HepG2 (cell line): ENCODE results near the gene GGTA1. TPM values are rescaled to one million over a fixed set of nuclear protein-coding genes. Genes with fewer than 3 reads are reported as not detected.

Experiments
- ATAC-seq: fragments of 200-7000 bp; cut with Tn5 transposase; 3 replicates; pipeline ENCODE4 v1.9.1; 2020; ENCODE audit warnings: mild to moderate bottlenecking, moderate library complexity
- BruUV-seq: library from RNA; stranded (reverse); fragments of 400-500 nt; replicated peaks from 2 replicates; lab custom pipeline; 2021; lab: Mats Ljungman, UMichigan
- CTCF ChIA-PET: fragments of 300-600 bp; formaldehyde crosslinking; extraction: SDS; loops from one replicate; lab custom pipeline; 2021; ENCODE audit warnings: low total read pairs, inconsistent platforms, low intra/inter-chr PET ratio; lab: Yijun Ruan, JAX
- POLR2A ChIA-PET: fragments of 350-600 bp; sonication (Branson Sonifier 250); formaldehyde crosslinking; loops from one replicate; lab custom pipeline; 2020; ENCODE audit warnings: antibody characterized with exemption, inconsistent platforms; lab: Yijun Ruan, JAX
- DNase-seq: peaks from one replicate; pipeline ENCODE4 v3.0.0-alpha.2; 2015; ENCODE audit warnings: low spot score
- FAIRE-seq: peaks from 3 replicates; lab custom pipeline; 2011; peaks lifted over from hg19 to GRCh38; lab: Jason Lieb, UNC
- H2AFZ ChIP-seq: one replicate; pipeline ENCODE4 v1.6.1; 2011; ENCODE audit warnings: low read length, inconsistent platforms
- H3K27ac ChIP-seq: fragments of 300-600 bp; 3 replicates; pipeline ENCODE4 v1.8.0; 2011; ENCODE audit warnings: mixed run types, mild to moderate bottlenecking, mixed read lengths, low read length, inconsistent platforms; ENCODE audit not compliant: insufficient read depth; ENCODE audit errors: extremely low read length
- H3K27me3 ChIP-seq, 2 experiments: fragments of 200-600 bp in 1 of 2; 2 replicates in 1 of 2; 3 replicates in 1 of 2; pipeline versions ENCODE4 v1.6.0 to v1.8.0; 2011; ENCODE audit warnings: low read length in 2 of 2, mild to moderate bottlenecking in 2 of 2, moderate library complexity in 2 of 2, inconsistent platforms in 1 of 2; ENCODE audit not compliant: insufficient read depth in 2 of 2, control insufficient read depth in 1 of 2
- H3K36me3 ChIP-seq, 2 experiments: fragments of 200-600 bp in 1 of 2; replicated peaks in 1 of 2; 2 replicates in 1 of 2; 3 replicates in 1 of 2; pipeline versions ENCODE4 v1.5.1 to v1.8.0; 2011; ENCODE audit warnings: low read length in 2 of 2, inconsistent platforms in 1 of 2; ENCODE audit not compliant: insufficient read depth in 2 of 2, control insufficient read depth in 1 of 2
- H3K4me1 ChIP-seq: 2 replicates; pipeline ENCODE4 v1.5.1; 2012; ENCODE audit warnings: low read length, inconsistent platforms; ENCODE audit not compliant: insufficient read depth
- H3K4me2 ChIP-seq: 2 replicates; pipeline ENCODE4 v1.6.0; 2011; ENCODE audit warnings: low read depth, low read length, inconsistent platforms
- H3K4me3 ChIP-seq, 3 experiments: fragments of 200-600 bp in 1 of 3; sonication (generic), shearing (Covaris generic) in 1 of 3; replicated peaks in 1 of 3; 2 replicates each; pipeline ENCODE4 v1.5.1; 2011 to 2016; ENCODE audit warnings: low read length in 3 of 3, inconsistent platforms in 2 of 3, low read depth in 2 of 3, mild to moderate bottlenecking in 2 of 3, control low read depth in 1 of 3, mixed read lengths in 1 of 3; ENCODE audit not compliant: insufficient read depth in 1 of 3
- H3K79me2 ChIP-seq: one replicate; pipeline ENCODE4 v1.6.1; 2011; ENCODE audit warnings: low read length, inconsistent platforms; ENCODE audit not compliant: insufficient read depth
- H3K9ac ChIP-seq: 2 replicates; pipeline ENCODE4 v1.6.0; 2011; ENCODE audit warnings: mild to moderate bottlenecking, low read depth, low read length, inconsistent platforms; ENCODE audit not compliant: insufficient read depth
- H3K9me3 ChIP-seq: 2 replicates; pipeline ENCODE4 v1.5.1; 2012; ENCODE audit warnings: mild to moderate bottlenecking, low read length
- H4K20me1 ChIP-seq: 2 replicates; pipeline ENCODE4 v1.6.0; 2011; ENCODE audit warnings: inconsistent platforms, mild to moderate bottlenecking, low read length, moderate library complexity; ENCODE audit not compliant: insufficient read depth
- CBX1 ChIP-seq: IDR thresholded peaks from one replicate; pipeline ENCODE4 v1.6.1; 2016; ENCODE audit warnings: antibody characterized with exemption, low read depth
- EP300 ChIP-seq, 3 experiments: sonication (generic) in 1 of 3; formaldehyde crosslinking in 1 of 3; IDR thresholded peaks; 2 replicates each; pipeline versions ENCODE4 v1.5.1 to v1.6.1; 2011 to 2020; ENCODE audit warnings: low read depth in 2 of 3, low read length in 2 of 3, borderline replicate concordance in 1 of 3, improper control_type of control experiment in 1 of 3, mild to moderate bottlenecking in 1 of 3, missing genetic modification reagents in 1 of 3, moderate library complexity in 1 of 3
- ETV5 ChIP-seq: IDR thresholded peaks from 2 replicates; pipeline ENCODE4 v1.6.1; 2018; ENCODE audit warnings: missing biosample characterization, missing genetic modification reagents, inconsistent platforms, borderline replicate concordance
- HNF4A ChIP-seq: sonication (generic); formaldehyde crosslinking; IDR thresholded peaks from 2 replicates; pipeline ENCODE4 v1.4.0; 2020; ENCODE audit warnings: missing genetic modification reagents
- ONECUT2 ChIP-seq: sonication (generic); formaldehyde crosslinking; IDR thresholded peaks from 2 replicates; pipeline ENCODE4 v1.4.0; 2020; ENCODE audit warnings: missing genetic modification reagents
- TBX2 ChIP-seq: sonication (generic); formaldehyde crosslinking; IDR thresholded peaks from 2 replicates; pipeline ENCODE4 v1.5.0; 2020; ENCODE audit warnings: missing genetic modification reagents, mild to moderate bottlenecking, borderline replicate concordance
- TMF1 ChIP-seq: sonication (generic); formaldehyde crosslinking; IDR thresholded peaks from 2 replicates; pipeline ENCODE4 v1.8.1; 2022; ENCODE audit warnings: low read depth, missing genetic modification reagents
- TP53 ChIP-seq: sonication (generic); formaldehyde crosslinking; conservative IDR thresholded peaks from 2 replicates; pipeline ENCODE4 v1.4.0; 2020; ENCODE audit warnings: missing genetic modification reagents
- TSC22D2 ChIP-seq: sonication (generic); formaldehyde crosslinking; IDR thresholded peaks from 2 replicates; pipeline ENCODE4 v1.5.1; 2020; ENCODE audit warnings: missing genetic modification reagents, mild to moderate bottlenecking, borderline replicate concordance
- ZFP62 ChIP-seq: sonication (generic); formaldehyde crosslinking; IDR thresholded peaks from 2 replicates; pipeline ENCODE4 v1.4.0; 2020; ENCODE audit warnings: missing genetic modification reagents
- ZFP82 ChIP-seq: sonication (generic); formaldehyde crosslinking; IDR thresholded peaks from 2 replicates; pipeline ENCODE4 v1.5.1; 2020; ENCODE audit warnings: mild to moderate bottlenecking, missing genetic modification reagents, borderline replicate concordance
- ZNF12 ChIP-seq: sonication (generic); formaldehyde crosslinking; IDR thresholded peaks from 2 replicates; pipeline ENCODE4 v1.5.0; 2020; ENCODE audit warnings: missing genetic modification reagents
- ZNF343 ChIP-seq: sonication (generic); formaldehyde crosslinking; IDR thresholded peaks from 2 replicates; pipeline ENCODE4 v1.4.0; 2020; ENCODE audit warnings: mild to moderate bottlenecking, missing genetic modification reagents
- ZNF569 ChIP-seq: sonication (generic); formaldehyde crosslinking; IDR thresholded peaks from 2 replicates; pipeline ENCODE4 v1.5.0; 2020; ENCODE audit warnings: mild to moderate bottlenecking, missing genetic modification reagents, moderate library complexity, borderline replicate concordance
- ZNF652 ChIP-seq: IDR thresholded peaks from 2 replicates; pipeline ENCODE4 v1.6.1; 2016; ENCODE audit warnings: low read depth, borderline replicate concordance
- ZNF670 ChIP-seq: sonication (generic); formaldehyde crosslinking; IDR thresholded peaks from 2 replicates; pipeline ENCODE4 v1.8.0; 2022; ENCODE audit warnings: mild to moderate bottlenecking, missing genetic modification reagents, borderline replicate concordance
- ZNF703 ChIP-seq: sonication (generic); formaldehyde crosslinking; IDR thresholded peaks from 2 replicates; pipeline ENCODE4 v1.5.1; 2020; ENCODE audit warnings: missing genetic modification reagents, mild to moderate bottlenecking, moderate library complexity, borderline replicate concordance
- ZNF776 ChIP-seq: sonication (generic); formaldehyde crosslinking; IDR thresholded peaks from 2 replicates; pipeline ENCODE4 v1.4.0; 2020; ENCODE audit warnings: mild to moderate bottlenecking, missing genetic modification reagents
- WGBS: methylation state at CpG from one replicate; pipeline ENCODE4 v1.1.6; 2017; ENCODE audit warnings: low lambda C conversion rate; 5-methylcytosine and 5-hydroxymethylcytosine counted together
- in situ Hi-C: cut with HindIII; loops from 2 replicates; pipeline ENCODE4 v1.10.0; 2017; ENCODE audit warnings: low pct_unique_long_range_greater_than_20kb; ENCODE audit not compliant: extremely low pct_ligation_motif_present
- intact Hi-C: fragments of 100-400 bp; cut with micrococcal nuclease; formaldehyde crosslinking; loops from one replicate; pipeline ENCODE4 v1.10.0; 2022; ENCODE audit not compliant: unreplicated experiment
- polyA plus RNA-seq, 8 experiments: library from polyadenylated mRNA; depleted of rRNA in 3 of 8; stranded (reverse) in 7 of 8; unstranded in 1 of 8; fragments of >200 nt; fragmentation: Illumina TruSeq in 4 of 8; extraction: Trizol in 4 of 8; gene quantifications; 2 replicates each; pipeline versions ENCODE4 v1.2.1 to v1.2.3, GENCODE V29; 2011 to 2016; ENCODE audit warnings: low read depth in 4 of 8, missing spikeins in 1 of 8, mixed read lengths in 1 of 8; ENCODE audit not compliant: insufficient read depth in 1 of 8
- total RNA-seq, 5 experiments: library from RNA; depleted of rRNA; stranded (reverse); fragments of >200 nt; fragmentation: Illumina TruSeq; extraction: Trizol; gene quantifications; 2 replicates each; pipeline ENCODE4 v1.2.3, GENCODE V29; 2016; ENCODE audit warnings: low read depth in 1 of 5
- TF ChIP-seq, protein P1 (sequence below): sonication (generic); formaldehyde crosslinking; conservative IDR thresholded peaks from 2 replicates; pipeline ENCODE4 v1.8.0; 2022; ENCODE audit warnings: low read depth, missing genetic modification reagents

The GGTA1 gene
- total and polyA plus RNA-seq, 2 of the 13 experiments (the other 11 are each of a cell fraction or from before 2014, with no cell fraction given), result not detected

DNA sequence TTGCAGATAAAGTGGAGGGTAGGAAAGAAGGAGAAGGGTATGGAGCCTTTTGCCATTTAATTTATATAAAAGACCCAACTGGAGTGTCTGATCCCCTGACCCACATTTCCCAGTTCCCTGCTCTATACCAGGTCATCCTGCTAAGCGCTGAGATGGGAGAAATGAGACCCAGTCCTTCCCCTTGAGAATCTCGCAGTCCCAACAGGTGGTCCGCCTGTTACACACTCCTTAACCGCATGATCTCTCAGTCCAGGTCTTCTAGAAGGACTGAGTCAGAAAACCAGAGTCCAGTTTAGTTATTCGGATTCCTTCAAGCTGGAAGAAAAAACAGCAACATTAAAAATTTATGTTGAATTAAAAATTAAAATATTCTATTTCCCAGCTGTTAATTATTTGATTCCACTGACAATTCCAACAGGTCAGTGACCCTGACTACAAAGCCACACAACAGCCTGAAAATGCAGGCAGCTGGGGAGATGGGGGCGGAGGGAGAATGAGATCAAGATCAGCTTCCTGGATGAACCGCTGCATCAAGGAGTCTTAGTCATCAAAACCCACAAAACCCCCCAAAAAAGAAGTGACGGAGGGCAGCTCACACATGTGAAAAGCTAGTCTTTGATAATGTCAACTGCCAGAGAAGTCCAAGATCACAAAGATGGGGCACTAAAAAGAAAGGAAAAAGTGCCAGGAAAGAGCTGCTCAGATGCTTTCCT, 44.0 kb downstream of the GGTA1 start:
- H3K27me3 ChIP-seq, result peaks cover 2 to 18% of the 10 kb centered on the region in 2 experiments; a peak in 1 of 5 replicates
- H3K9ac ChIP-seq, result no peak overlapping the region
- no peak overlapping the region for H3K27ac ChIP-seq
- no peak overlapping the region for H3K4me3 ChIP-seq
- CTCF ChIA-PET, result no interaction called here
- in situ Hi-C loops, result no loop called here
- no peak for DNase-seq
- WGBS, result 29% methylated on average over 8 of the region's 8 CpGs
- H2AFZ ChIP-seq, result no peak overlapping the region
- no peak for FAIRE-seq
- no peak for ATAC-seq
- POLR2A ChIA-PET, result no interaction called here
- TF ChIP-seq ZNF343, result no peak
- no peak for TF ChIP-seq ZNF569
- no peak for TF ChIP-seq TBX2 (CRISPR knock-in tag)
- TF ChIP-seq, protein P1, sequence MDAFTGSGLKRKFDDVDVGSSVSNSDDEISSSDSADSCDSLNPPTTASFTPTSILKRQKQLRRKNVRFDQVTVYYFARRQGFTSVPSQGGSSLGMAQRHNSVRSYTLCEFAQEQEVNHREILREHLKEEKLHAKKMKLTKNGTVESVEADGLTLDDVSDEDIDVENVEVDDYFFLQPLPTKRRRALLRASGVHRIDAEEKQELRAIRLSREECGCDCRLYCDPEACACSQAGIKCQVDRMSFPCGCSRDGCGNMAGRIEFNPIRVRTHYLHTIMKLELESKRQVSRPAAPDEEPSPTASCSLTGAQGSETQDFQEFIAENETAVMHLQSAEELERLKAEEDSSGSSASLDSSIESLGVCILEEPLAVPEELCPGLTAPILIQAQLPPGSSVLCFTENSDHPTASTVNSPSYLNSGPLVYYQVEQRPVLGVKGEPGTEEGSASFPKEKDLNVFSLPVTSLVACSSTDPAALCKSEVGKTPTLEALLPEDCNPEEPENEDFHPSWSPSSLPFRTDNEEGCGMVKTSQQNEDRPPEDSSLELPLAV (CRISPR knock-in tag), result no peak
- no peak for TF ChIP-seq ZFP82 (CRISPR knock-in tag)
- TF ChIP-seq ZFP62, result no peak
- no peak for TF ChIP-seq CBX1
- TF ChIP-seq ZNF652, result no peak
- no peak for TF ChIP-seq TP53 (CRISPR knock-in tag)
- no peak for TF ChIP-seq ZNF670
- no peak for TF ChIP-seq ZNF12
- no peak for TF ChIP-seq ETV5 (CRISPR knock-in tag)
- TF ChIP-seq HNF4A (CRISPR knock-in tag), result no peak
- no peak for TF ChIP-seq TMF1 (CRISPR knock-in tag)
- TF ChIP-seq ZNF703 (CRISPR knock-in tag), result no peak
- TF ChIP-seq ONECUT2 (CRISPR knock-in tag), result no peak
- no peak for TF ChIP-seq ZNF776 (CRISPR knock-in tag)
- TF ChIP-seq TSC22D2 (CRISPR knock-in tag), result no peak
- TF ChIP-seq EP300 (IDR thresholded peaks at IDR 0.05; ENCODE audit: low read depth in 2 of 2, low read length in 2 of 2), result no peak
- no peak for TF ChIP-seq EP300 (CRISPR knock-in tag; IDR thresholded peaks at IDR 0.05; ENCODE audit: borderline replicate concordance)
- H3K4me1 ChIP-seq, result no peaks in the 10 kb centered on the region
- no peaks in the 10 kb centered on the region for H3K79me2 ChIP-seq
- no peaks in the 10 kb centered on the region for H3K36me3 ChIP-seq
- no peak overlapping the region for H3K4me2 ChIP-seq
- no peaks in the 10 kb centered on the region for H3K9me3 ChIP-seq
- no TSS peak for BruUV-seq
- intact Hi-C loops, result no loop called here
- H4K20me1 ChIP-seq, result no peaks in the 10 kb centered on the region
